Small intestine (tissue), 7 donors: ENCODE measurements around the gene PROX2. TPM values are rescaled to one million over a fixed set of nuclear protein-coding genes. Genes with fewer than 3 reads are reported as not detected.
A peak's percentile ranks its signal among the peaks of the same experiment; 100 is the strongest.

Experiments used
- DNase-seq, 2 donors: peaks; one replicate each; pipeline versions ENCODE4 v3.0.0 to v3.0.0-alpha.2; 2013
- FAIRE-seq: peaks from 2 replicates; lab custom pipeline; 2012; peaks lifted over from hg19 to GRCh38; lab: Jason Lieb, UNC
- H3K27ac ChIP-seq, 3 donors: one replicate each; pipeline ENCODE4 v1.5.1; 2013; ENCODE audit warnings: low read length in 2 of 3, mild to moderate bottlenecking in 2 of 3, control low read depth in 1 of 3, inconsistent platforms in 1 of 3, low read depth in 1 of 3, moderate library complexity in 1 of 3
- H3K27me3 ChIP-seq, 3 donors: one replicate each; pipeline ENCODE4 v1.6.1; 2013; ENCODE audit warnings: low read length in 3 of 3, inconsistent platforms in 1 of 3; ENCODE audit not compliant: control insufficient read depth in 3 of 3, insufficient read depth in 3 of 3
- H3K36me3 ChIP-seq, 3 donors: one replicate each; pipeline ENCODE4 v1.6.1; 2013; ENCODE audit warnings: low read length in 3 of 3, inconsistent platforms in 1 of 3, low read depth in 1 of 3, mild to moderate bottlenecking in 1 of 3, moderate library complexity in 1 of 3; ENCODE audit not compliant: control insufficient read depth in 3 of 3, insufficient read depth in 2 of 3
- H3K4me1 ChIP-seq, 3 donors: one replicate each; pipeline ENCODE4 v1.6.1; 2013; ENCODE audit warnings: low read length in 2 of 3, inconsistent platforms in 1 of 3, low read depth in 1 of 3, mild to moderate bottlenecking in 1 of 3, moderate library complexity in 1 of 3; ENCODE audit not compliant: control insufficient read depth in 3 of 3, insufficient read depth in 2 of 3
- H3K4me3 ChIP-seq, 3 donors: one replicate each; pipeline ENCODE4 v1.5.1; 2013; ENCODE audit warnings: low read length in 3 of 3, control low read depth in 1 of 3, inconsistent platforms in 1 of 3, low read depth in 1 of 3, mild to moderate bottlenecking in 1 of 3, moderate library complexity in 1 of 3
- H3K9me3 ChIP-seq, 2 donors: one replicate each; pipeline ENCODE4 v1.6.1; 2013; ENCODE audit warnings: low read depth in 1 of 2, low read length in 1 of 2; ENCODE audit not compliant: control insufficient read depth in 2 of 2, insufficient read depth in 1 of 2
- WGBS, 3 donors: extraction: QIAGEN DNeasy Blood & Tissue Kit; methylation state at CpG; one replicate each; pipeline ENCODE4 v1.1.7; 2013; 5-methylcytosine and 5-hydroxymethylcytosine counted together
- polyA plus RNA-seq, 4 donors: library from polyadenylated mRNA; stranded (reverse) in 3 of 4; unstranded in 1 of 4; fragments of 200-250 nt in 3 of 4; fragments of 120-200 nt in 1 of 4; gene quantifications; one replicate each; pipeline versions ENCODE4 v1.2.1 to v1.2.3, GENCODE V29; 2013
- donor health status: healthy with polysubstance abuse.
- donor health status: control.
- donor health status: control.
- donor health status: Bipolar disorder and iron deficiency.
- donor health status: healthy.

The PROX2 gene
- polyA plus RNA-seq, 4 donors, result 1.1 TPM; not detected in 3

DNA sequence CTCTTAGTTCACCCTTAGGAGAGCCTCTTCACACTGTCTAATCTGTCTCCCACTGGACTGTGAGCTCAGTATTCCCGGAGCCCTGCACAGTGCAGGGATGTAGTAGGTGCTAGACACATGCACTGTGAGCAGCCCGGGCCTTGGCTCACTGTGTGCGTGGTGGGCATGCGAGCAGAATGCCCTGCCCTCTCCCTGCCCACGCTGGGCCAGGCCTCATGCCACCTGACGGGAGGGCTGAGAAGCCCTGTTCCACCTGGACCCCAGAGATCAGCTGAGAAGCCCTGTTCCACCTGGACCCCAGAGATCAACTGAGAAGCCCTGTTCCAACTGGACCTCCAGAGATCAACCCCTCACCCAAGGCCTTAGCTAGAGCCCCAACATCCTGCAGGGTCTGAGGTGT is 36.2 kb upstream of the PROX2 start:
- Histone ChIP-seq H3K27ac (no peak overlapping the region), H3K36me3 (peaks cover 0 to 9% (median 0%) of the 10 kb centered on the region in 3 donors), H3K27me3 (no peaks in the 10 kb centered on the region), H3K4me3 (no peak overlapping the region), H3K4me1 (peaks cover 0 to 5% (median 0%) of the 10 kb centered on the region in 3 donors), H3K9me3 (no peaks in the 10 kb centered on the region)
- WGBS, 3 donors, result 70 to 84% (median 77%) methylated on average over 6 of the region's 6 CpGs
- no peak for FAIRE-seq
- no peak for DNase-seq

DNA sequence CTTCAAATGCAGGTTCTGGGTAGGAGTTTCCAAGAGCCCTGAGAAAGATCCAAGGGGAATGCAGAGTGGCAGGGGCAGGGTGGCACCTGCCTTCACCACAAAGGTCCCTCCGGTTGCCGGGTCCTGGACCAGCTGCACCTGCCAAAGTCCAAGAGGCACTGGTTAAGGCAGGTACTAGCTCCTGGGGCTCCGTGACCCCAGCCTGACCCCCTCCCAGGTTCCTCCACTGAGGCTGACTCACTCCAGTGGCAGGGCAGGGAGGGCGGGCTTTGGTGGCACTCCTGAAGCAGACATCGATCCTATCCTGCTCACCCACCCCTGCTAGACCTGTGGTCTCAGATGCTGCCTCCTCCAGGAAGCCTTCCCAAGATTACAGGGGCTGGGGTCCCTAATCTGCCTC is 35.8 kb upstream of the PROX2 start:
- DNase-seq (peak in 1 of 2 donors; percentile 62), FAIRE-seq (no peak)
- H3K27ac ChIP-seq, result no peak overlapping the region
- H3K4me1 ChIP-seq, result peaks cover 0 to 5% (median 0%) of the 10 kb centered on the region in 3 donors
- H3K4me3 ChIP-seq, result no peak overlapping the region
- H3K36me3 ChIP-seq, result peaks cover 0 to 13% (median 0%) of the 10 kb centered on the region in 3 donors
- no peaks in the 10 kb centered on the region for H3K27me3 ChIP-seq
- H3K9me3 ChIP-seq, result no peaks in the 10 kb centered on the region
- 29 to 72% (median 31%) methylated on average over 4 to 5 of the region's 5 CpGs for WGBS, 3 donors

DNA sequence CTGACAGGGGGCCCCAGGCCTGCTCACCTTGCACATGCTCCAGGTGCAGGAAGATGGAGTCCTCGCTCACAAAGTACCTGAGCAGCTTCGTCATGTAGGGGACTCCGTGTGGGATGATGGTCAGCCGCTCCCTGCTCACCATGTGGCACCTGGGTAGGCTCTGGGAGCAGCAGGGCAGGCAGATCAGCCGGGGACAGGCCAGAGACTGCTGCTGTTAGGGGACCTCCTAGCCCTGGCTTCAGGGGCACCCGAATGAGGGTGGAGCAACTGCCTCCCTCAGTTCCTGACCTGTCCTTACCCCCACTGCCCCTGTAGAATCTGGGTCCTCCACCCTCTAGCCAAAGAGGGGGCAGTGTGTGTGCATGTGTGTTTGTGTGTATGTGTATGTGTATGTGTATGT is 35.3 kb upstream of the PROX2 start:
- peaks cover 0 to 17% (median 0%) of the 10 kb centered on the region in 3 donors for H3K36me3 ChIP-seq
- H3K27ac ChIP-seq, result no peak overlapping the region
- no peaks in the 10 kb centered on the region for H3K27me3 ChIP-seq
- no peak for DNase-seq
- 73 to 91% (median 81%) methylated on average over 6 of the region's 6 CpGs for WGBS, 3 donors
- H3K4me3 ChIP-seq, result no peak overlapping the region
- FAIRE-seq, result no peak
- peaks cover 0 to 5% (median 0%) of the 10 kb centered on the region in 3 donors for H3K4me1 ChIP-seq
- H3K9me3 ChIP-seq, result no peaks in the 10 kb centered on the region

DNA sequence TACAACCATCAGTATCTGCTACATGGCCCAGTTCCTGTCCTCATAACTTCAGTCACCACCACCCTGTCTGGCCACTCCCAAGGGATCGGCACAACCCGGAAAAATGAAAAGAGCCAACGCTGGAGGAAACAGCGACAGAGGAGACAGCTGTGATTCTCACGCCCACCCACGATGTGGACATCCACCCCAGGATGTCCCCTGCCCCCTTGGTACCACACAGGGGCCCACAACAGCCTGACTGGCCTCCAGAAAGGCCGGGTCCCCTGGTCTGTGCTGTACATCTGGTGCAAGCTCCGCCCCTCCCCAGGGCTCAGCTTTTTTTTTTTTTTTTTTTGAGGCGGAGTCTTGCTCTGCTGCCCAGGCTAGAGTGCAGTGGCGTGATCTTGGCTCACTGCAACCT is 34.6 kb upstream of the PROX2 start:
- FAIRE-seq (no peak), DNase-seq (peak in 1 of 2 donors; percentile 60)
- Histone ChIP-seq H3K9me3 (no peaks in the 10 kb centered on the region), H3K4me1 (peaks cover 0 to 5% (median 0%) of the 10 kb centered on the region in 3 donors), H3K4me3 (no peak overlapping the region), H3K27me3 (no peaks in the 10 kb centered on the region), H3K27ac (no peak overlapping the region), H3K36me3 (peaks cover 0 to 20% (median 0%) of the 10 kb centered on the region in 3 donors)
- 17 to 47% (median 34%) methylated on average over 10 of the region's 10 CpGs for WGBS, 3 donors

DNA sequence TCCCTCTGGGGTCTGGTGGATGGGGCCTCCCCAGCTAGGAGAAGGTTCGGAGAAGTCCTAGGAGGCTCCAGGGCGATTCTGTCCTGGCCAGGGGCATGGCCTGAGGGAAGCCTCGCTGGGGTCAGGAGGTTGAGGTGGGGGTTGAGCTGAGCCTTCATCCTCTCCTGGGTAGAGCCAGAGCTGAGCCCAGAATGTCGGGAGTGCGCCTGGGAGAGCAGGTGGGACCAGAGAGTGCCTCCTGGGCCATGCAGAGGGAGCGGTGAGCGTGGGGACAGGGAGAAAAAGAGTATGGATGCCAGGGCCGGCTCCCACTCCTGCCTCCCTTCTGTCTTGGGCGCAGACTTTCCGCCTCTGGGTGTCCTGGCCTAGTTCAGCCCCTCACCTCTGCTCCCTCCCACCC is 34.0 kb upstream of the PROX2 start:
- Histone ChIP-seq H3K36me3 (peaks cover 0 to 26% (median 3%) of the 10 kb centered on the region in 3 donors), H3K4me3 (no peak overlapping the region), H3K9me3 (no peaks in the 10 kb centered on the region), H3K4me1 (peaks cover 0 to 5% (median 0%) of the 10 kb centered on the region in 3 donors), H3K27ac (no peak overlapping the region), H3K27me3 (no peaks in the 10 kb centered on the region)
- 86 to 92% (median 90%) methylated on average over 7 to 10 of the region's 10 CpGs for WGBS, 3 donors
- FAIRE-seq (no peak), DNase-seq (no peak)

DNA sequence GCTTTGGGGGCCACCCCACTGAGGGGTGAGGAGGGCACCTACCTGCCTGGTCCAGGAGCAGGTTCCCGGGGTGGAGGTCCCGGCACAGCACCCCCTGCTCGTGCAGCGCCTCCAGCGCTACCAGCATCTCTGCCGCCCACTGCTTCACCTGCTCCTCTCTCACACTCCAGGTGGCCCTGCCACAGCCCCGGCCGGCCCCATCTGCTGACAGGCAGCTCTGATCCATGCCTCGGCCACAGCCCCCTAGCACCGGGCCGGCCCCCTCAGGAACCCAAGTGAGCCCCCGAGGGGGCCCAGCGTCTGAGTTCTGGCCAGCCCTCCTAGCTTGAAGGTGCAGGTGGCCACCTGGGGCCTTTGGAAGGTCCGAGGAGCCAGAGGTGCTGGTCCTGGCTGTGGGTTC is 33.6 kb upstream of the PROX2 start:
- no peaks in the 10 kb centered on the region for H3K9me3 ChIP-seq
- no peak overlapping the region for H3K27ac ChIP-seq
- peaks cover 0 to 28% (median 5%) of the 10 kb centered on the region in 3 donors for H3K36me3 ChIP-seq
- DNase-seq (no peak), FAIRE-seq (no peak)
- 85 to 92% (median 91%) methylated on average over 14 of the region's 14 CpGs for WGBS, 3 donors
- H3K4me3 ChIP-seq, result no peak overlapping the region
- H3K4me1 ChIP-seq, result peaks cover 0 to 5% (median 0%) of the 10 kb centered on the region in 3 donors
- H3K27me3 ChIP-seq, result no peaks in the 10 kb centered on the region

DNA sequence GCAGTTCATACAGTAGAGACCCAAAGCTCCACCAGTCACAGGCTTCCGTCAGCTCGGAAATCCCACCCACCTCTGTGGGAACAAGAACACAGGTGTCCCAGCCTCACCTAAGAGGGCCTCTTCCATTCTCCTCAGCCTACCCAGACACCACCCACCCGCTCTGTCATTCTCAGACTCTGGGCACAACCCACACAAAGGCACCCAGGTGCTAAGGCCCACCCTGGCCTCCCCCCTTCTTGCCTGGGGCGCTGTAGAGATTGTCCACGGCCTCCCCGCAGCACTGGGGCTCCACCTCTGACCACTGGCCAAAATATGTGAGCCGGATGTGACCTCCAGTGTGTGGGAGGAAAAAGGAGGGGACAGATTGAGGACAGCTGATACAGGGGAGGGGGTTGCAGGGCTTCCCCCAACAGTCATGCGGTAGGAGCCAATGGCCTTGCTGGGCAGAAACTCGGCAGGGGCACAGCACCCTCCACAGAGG is 33.0 kb upstream of the PROX2 start:
- H3K27ac ChIP-seq, result no peak overlapping the region
- peaks cover 0 to 28% (median 6%) of the 10 kb centered on the region in 3 donors for H3K36me3 ChIP-seq
- 76 to 85% (median 83%) methylated on average over 9 of the region's 9 CpGs for WGBS, 3 donors
- no peak overlapping the region for H3K4me3 ChIP-seq
- H3K27me3 ChIP-seq, result no peaks in the 10 kb centered on the region
- H3K4me1 ChIP-seq, result peaks cover 0 to 5% (median 0%) of the 10 kb centered on the region in 3 donors
- no peaks in the 10 kb centered on the region for H3K9me3 ChIP-seq
- DNase-seq (no peak), FAIRE-seq (no peak)

DNA sequence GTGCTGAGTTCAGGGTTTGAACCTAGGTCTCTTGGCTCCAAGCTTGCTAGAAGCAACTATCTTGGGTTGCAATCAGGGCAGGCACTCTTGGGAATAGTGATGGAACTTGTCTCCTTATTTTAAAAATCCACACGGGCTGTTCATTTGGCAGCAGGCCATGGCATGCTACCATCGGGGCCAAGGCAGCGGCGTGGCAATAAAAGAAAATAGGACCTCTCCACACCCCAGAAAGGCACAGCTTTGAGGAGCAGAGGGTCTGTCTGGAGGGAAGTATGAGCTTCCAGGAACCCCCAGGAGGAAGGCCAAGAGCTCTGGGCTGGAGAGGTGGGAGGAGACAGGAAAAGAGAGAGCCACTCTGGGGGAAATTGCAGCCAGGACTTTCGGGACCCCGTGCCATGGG is 31.8 kb upstream of the PROX2 start:
- Histone ChIP-seq H3K36me3 (peaks cover 0 to 35% (median 15%) of the 10 kb centered on the region in 3 donors), H3K4me3 (no peak overlapping the region), H3K4me1 (peaks cover 0 to 5% (median 0%) of the 10 kb centered on the region in 3 donors), H3K27me3 (no peaks in the 10 kb centered on the region), H3K9me3 (no peaks in the 10 kb centered on the region), H3K27ac (no peak overlapping the region)
- 35 to 48% (median 43%) methylated on average over 6 of the region's 6 CpGs for WGBS, 3 donors
- DNase-seq, result no peak
- no peak for FAIRE-seq
